T-cell (primary cell): ENCODE data around the gene TTC1. TPM values are rescaled to one million over a fixed set of nuclear protein-coding genes. Genes with fewer than 3 reads are reported as not detected.
"Not testable (repeated sequence)": the region's sequence is repeated elsewhere in the genome, so short reads cannot be mapped to it uniquely, and the experiment has no call there.

Experiments
- ATAC-seq, 4 experiments: fragments of 200-7000 bp in 3 of 4; fragments of 150-1000 bp in 1 of 4; cut with Tn5 transposase; replicated peaks in 1 of 4; 1 replicate in 3 of 4; 2 replicates in 1 of 4; pipeline ENCODE4 v1.10.0; 2021; ENCODE audit warnings: moderate library complexity in 3 of 4, mild to moderate bottlenecking in 2 of 4, moderate number of reproducible peaks in 1 of 4
- CTCF ChIA-PET, 2 donors: fragments of 300-600 bp; sonication (Branson Sonifier 250); formaldehyde crosslinking; loops; one replicate each; lab custom pipeline; 2022; ENCODE audit warnings: antibody characterized with exemption in 2 of 2; lab: Charles Lee
- POLR2A ChIA-PET, 2 donors: fragments of 300-600 bp; sonication (Branson Sonifier 250); formaldehyde crosslinking; loops; one replicate each; lab custom pipeline; 2022; ENCODE audit warnings: antibody characterized with exemption in 2 of 2; lab: Charles Lee
- DNase-seq, 35 experiments: peaks; one replicate each; pipeline versions ENCODE4 v3.0.0 to v3.0.0-alpha.2; 2013 to 2023
- H3K27ac ChIP-seq: one replicate; pipeline ENCODE4 v1.5.1; 2013; ENCODE audit warnings: low read length
- H3K27me3 ChIP-seq, 2 experiments: replicated peaks in 1 of 2; 1 replicate in 1 of 2; 2 replicates in 1 of 2; pipeline versions ENCODE4 v1.6.1 to v1.7.0; 2013; ENCODE audit warnings: low read length in 1 of 2, mixed read lengths in 1 of 2; ENCODE audit not compliant: control insufficient read depth in 2 of 2, insufficient read depth in 2 of 2; ENCODE audit errors: extremely low read depth in 1 of 2
- H3K36me3 ChIP-seq, 2 donors: 1 replicate in 1 of 2; 2 replicates in 1 of 2; pipeline versions ENCODE4 v1.6.1 to v1.7.0; 2013; ENCODE audit warnings: low read length in 1 of 2; ENCODE audit not compliant: control insufficient read depth in 2 of 2, insufficient read depth in 1 of 2; ENCODE audit errors: extremely low read depth in 1 of 2
- H3K4me1 ChIP-seq, 2 experiments: 1 replicate in 1 of 2; 2 replicates in 1 of 2; pipeline versions ENCODE4 v1.6.1 to v1.7.0; 2013; ENCODE audit warnings: low read length in 2 of 2, mixed read lengths in 1 of 2; ENCODE audit not compliant: insufficient read depth in 2 of 2, control insufficient read depth in 1 of 2; ENCODE audit errors: extremely low read depth in 1 of 2
- H3K4me3 ChIP-seq, 2 donors: 1 replicate in 1 of 2; 2 replicates in 1 of 2; pipeline versions ENCODE4 v1.5.1 to v1.7.0; 2013; ENCODE audit warnings: mild to moderate bottlenecking in 2 of 2, low read length in 1 of 2, moderate library complexity in 1 of 2; ENCODE audit not compliant: control insufficient read depth in 1 of 2; ENCODE audit errors: extremely low read depth in 1 of 2
- H3K9me3 ChIP-seq: 2 replicates; pipeline ENCODE4 v1.7.0; 2013
- H3K27ac Mint-ChIP-seq, 2 donors: one replicate each; pipeline ENCODE4 v1.8.0; 2020 to 2021; ENCODE audit warnings: mild to moderate bottlenecking in 2 of 2, mixed read lengths in 2 of 2
- H3K27me3 Mint-ChIP-seq, 2 donors: one replicate each; pipeline ENCODE4 v1.8.0; 2021 to 2022; ENCODE audit warnings: mixed read lengths in 2 of 2
- H3K36me3 Mint-ChIP-seq: one replicate; pipeline ENCODE4 v1.8.0; 2021; ENCODE audit warnings: mixed read lengths
- H3K4me1 Mint-ChIP-seq, 3 donors: one replicate each; pipeline ENCODE4 v1.8.0; 2020 to 2022; ENCODE audit warnings: mixed read lengths in 3 of 3, mild to moderate bottlenecking in 1 of 3
- H3K4me3 Mint-ChIP-seq, 3 donors: one replicate each; pipeline ENCODE4 v1.8.0; 2020 to 2022; ENCODE audit warnings: mild to moderate bottlenecking in 3 of 3, mixed read lengths in 3 of 3, moderate library complexity in 3 of 3
- H3K9me3 Mint-ChIP-seq, 3 donors: one replicate each; pipeline ENCODE4 v1.8.0; 2020 to 2022; ENCODE audit warnings: mixed read lengths in 3 of 3
- WGBS: methylation state at CpG from one replicate; pipeline ENCODE4 v1.1.5; 2013; ENCODE audit warnings: missing lambda C conversion rate; ENCODE audit not compliant: insufficient coverage; 5-methylcytosine and 5-hydroxymethylcytosine counted together
- total RNA-seq, 35 experiments: library from RNA in 6 of 35; stranded (reverse) in 6 of 35; fragments of 120-200 nt in 1 of 35; gene quantifications; one replicate each; pipeline versions ENCODE4 v1.2.1 to v1.2.4 and lab custom pipeline; 2013 to 2026

TTC1 gene
- total RNA-seq, 5 donors from 2014 or later (not counting 1 experiment from before 2014, with no cell fraction given): 25.4 to 43.6 (median 37.3) TPM

DNA sequence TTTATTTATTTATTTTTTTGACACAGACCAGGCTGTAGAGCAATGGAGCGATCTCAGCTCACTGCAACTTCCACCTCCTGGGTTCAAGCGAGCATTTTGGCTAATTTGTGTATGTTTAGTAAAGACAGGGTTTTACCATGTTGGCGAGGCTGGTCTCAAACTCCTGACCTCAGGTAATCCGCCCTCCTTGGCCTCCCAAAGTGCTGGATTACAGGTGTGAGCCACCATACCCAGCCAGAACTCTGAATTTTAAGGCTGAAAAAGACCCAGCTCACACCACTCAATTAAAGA, 43.2 kb upstream of the TTC1 start:
- H3K27ac ChIP-seq, H3K9me3 ChIP-seq, H3K4me3 ChIP-seq, H3K4me3 Mint-ChIP-seq, DNase-seq, CTCF ChIA-PET, H3K36me3 Mint-ChIP-seq, ATAC-seq, H3K27ac Mint-ChIP-seq, H3K9me3 Mint-ChIP-seq, H3K4me1 ChIP-seq, H3K36me3 ChIP-seq, H3K4me1 Mint-ChIP-seq, POLR2A ChIA-PET: not testable (repeated sequence)
- peaks cover 46 to 54% of the 10 kb centered on the region in 2 donors for H3K27me3 Mint-ChIP-seq
- WGBS: no CpG with 5 or more reads among the region's 4 CpGs
- H3K27me3 ChIP-seq: peaks cover 1 to 15% of the 10 kb centered on the region in 2 experiments

DNA sequence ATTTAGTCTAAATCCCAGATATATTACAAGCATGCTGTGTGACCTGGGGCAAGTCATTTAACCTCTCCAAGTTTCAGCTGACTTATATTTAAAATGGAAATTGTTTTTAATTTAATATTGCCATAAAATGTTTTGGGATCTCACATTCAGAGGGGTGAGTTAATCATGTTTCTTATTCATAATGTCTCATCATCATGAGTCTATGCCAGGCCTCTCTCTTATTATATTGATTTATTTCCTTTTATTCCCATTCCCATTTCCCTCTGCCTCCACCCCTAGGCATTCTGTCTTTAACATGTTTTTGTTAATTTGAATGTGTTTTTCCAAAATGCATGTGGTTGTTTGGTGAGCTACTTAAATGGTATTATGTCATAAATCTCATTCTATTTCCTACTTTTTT, 39.0 kb upstream of the TTC1 start:
- peaks cover 0 to 8% of the 10 kb centered on the region in 2 experiments for H3K4me1 ChIP-seq
- ChIA-PET CTCF (interaction anchor here in 1 of 2 donors (1.0 kb wide), 1 partner anchor 22 kb away, joined by 3 read pairs; no protein-coding TSS in a partner anchor), POLR2A (no interaction called here)
- H3K4me1 Mint-ChIP-seq: peaks cover 8 to 15% (median 11%) of the 10 kb centered on the region in 3 donors
- H3K27me3 Mint-ChIP-seq: peaks cover 75 to 81% of the 10 kb centered on the region in 2 donors
- no peak overlapping the region for H3K27ac Mint-ChIP-seq
- no peaks in the 10 kb centered on the region for H3K9me3 ChIP-seq
- no peak overlapping the region for H3K4me3 ChIP-seq
- H3K9me3 Mint-ChIP-seq: no peaks in the 10 kb centered on the region
- no peaks in the 10 kb centered on the region for H3K36me3 Mint-ChIP-seq
- H3K27ac ChIP-seq: no peak overlapping the region
- H3K4me3 Mint-ChIP-seq: no peak overlapping the region
- no peaks in the 10 kb centered on the region for H3K36me3 ChIP-seq
- H3K27me3 ChIP-seq: peaks cover 20 to 33% of the 10 kb centered on the region in 2 experiments
- ATAC-seq: no peak
- no peak for DNase-seq

DNA sequence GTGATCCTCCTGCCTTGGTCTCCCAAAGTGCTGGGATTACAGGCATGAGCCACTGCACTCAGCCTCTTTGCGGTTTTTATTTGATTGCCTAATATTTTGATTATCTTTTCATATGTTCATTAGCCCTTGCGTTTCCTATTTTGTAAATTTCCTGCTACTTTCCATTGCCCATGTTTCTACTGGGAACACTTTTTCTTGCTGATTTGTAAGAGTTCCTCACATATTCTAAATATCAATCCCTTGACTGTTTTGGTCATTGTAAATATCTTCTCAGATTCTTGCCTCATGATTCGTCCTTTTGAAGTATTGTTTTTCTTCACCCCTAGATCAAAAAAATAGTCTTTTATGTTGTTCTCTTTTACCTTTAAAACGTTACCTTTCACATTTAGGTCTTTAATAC, 37.9 kb upstream of the TTC1 start:
- H3K36me3 Mint-ChIP-seq: no peaks in the 10 kb centered on the region
- peak overlapping the region in 1 of 3 donors; percentile 58 for H3K4me3 Mint-ChIP-seq
- Histone ChIP-seq H3K4me1 (peaks cover 0 to 8% of the 10 kb centered on the region in 2 experiments), H3K9me3 (no peaks in the 10 kb centered on the region), H3K36me3 (no peaks in the 10 kb centered on the region), H3K27me3 (peaks cover 20 to 29% of the 10 kb centered on the region in 2 experiments), H3K27ac (no peak overlapping the region), H3K4me3 (no peak overlapping the region)
- WGBS: no CpG with 5 or more reads among the region's 4 CpGs
- no peak for ATAC-seq
- DNase-seq: no peak
- CTCF ChIA-PET: interaction anchor here in 1 of 2 donors (0.6 kb wide), 1 partner anchor 509 kb away, joined by 5 read pairs; no protein-coding TSS in a partner anchor
- peaks cover 71 to 75% of the 10 kb centered on the region in 2 donors for H3K27me3 Mint-ChIP-seq
- H3K27ac Mint-ChIP-seq: no peak overlapping the region
- H3K4me1 Mint-ChIP-seq: peaks cover 8 to 13% (median 11%) of the 10 kb centered on the region in 3 donors
- no peaks in the 10 kb centered on the region for H3K9me3 Mint-ChIP-seq
- POLR2A ChIA-PET: no interaction called here

DNA sequence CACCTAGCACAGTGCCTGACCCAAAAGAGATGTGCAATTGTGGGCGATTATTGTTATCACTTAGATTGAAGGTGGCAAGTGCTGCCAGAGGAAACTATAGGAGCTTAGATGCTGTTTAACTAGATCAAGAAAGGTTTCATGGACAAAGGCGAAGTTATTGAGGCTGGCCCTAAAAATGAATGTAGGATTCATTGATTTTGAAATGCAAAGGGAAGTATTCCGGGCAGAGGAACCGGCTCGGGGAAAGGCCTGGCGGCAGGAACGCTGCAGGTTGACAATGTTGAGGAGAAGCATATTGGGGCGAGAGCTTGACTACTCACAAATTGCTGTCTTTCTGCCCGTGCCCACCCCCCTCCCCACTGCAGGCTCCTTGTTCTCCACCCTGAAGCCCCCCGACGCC, 37.4 kb upstream of the TTC1 start:
- peaks cover 20 to 29% of the 10 kb centered on the region in 2 experiments for H3K27me3 ChIP-seq
- peak overlapping the region; percentile 2 to 58 (median 42) for H3K4me3 Mint-ChIP-seq
- H3K36me3 Mint-ChIP-seq: no peaks in the 10 kb centered on the region
- peaks cover 67 to 71% of the 10 kb centered on the region in 2 donors for H3K27me3 Mint-ChIP-seq
- peaks cover 0 to 8% of the 10 kb centered on the region in 2 experiments for H3K4me1 ChIP-seq
- no peak overlapping the region for H3K27ac Mint-ChIP-seq
- CTCF ChIA-PET: no interaction called here
- 50% methylated on average over 3 of the region's 11 CpGs for WGBS
- POLR2A ChIA-PET: interaction anchor here in 1 of 2 donors (0.6 kb wide), 1 partner anchor 16 kb away, joined by 7 read pairs; no protein-coding TSS in a partner anchor
- H3K36me3 ChIP-seq: no peaks in the 10 kb centered on the region
- no peak overlapping the region for H3K27ac ChIP-seq
- ATAC-seq: no peak
- H3K4me3 ChIP-seq: no peak overlapping the region
- no peaks in the 10 kb centered on the region for H3K9me3 ChIP-seq
- H3K9me3 Mint-ChIP-seq: no peaks in the 10 kb centered on the region
- peaks cover 8 to 13% (median 11%) of the 10 kb centered on the region in 3 donors for H3K4me1 Mint-ChIP-seq
- DNase-seq: no peak

DNA sequence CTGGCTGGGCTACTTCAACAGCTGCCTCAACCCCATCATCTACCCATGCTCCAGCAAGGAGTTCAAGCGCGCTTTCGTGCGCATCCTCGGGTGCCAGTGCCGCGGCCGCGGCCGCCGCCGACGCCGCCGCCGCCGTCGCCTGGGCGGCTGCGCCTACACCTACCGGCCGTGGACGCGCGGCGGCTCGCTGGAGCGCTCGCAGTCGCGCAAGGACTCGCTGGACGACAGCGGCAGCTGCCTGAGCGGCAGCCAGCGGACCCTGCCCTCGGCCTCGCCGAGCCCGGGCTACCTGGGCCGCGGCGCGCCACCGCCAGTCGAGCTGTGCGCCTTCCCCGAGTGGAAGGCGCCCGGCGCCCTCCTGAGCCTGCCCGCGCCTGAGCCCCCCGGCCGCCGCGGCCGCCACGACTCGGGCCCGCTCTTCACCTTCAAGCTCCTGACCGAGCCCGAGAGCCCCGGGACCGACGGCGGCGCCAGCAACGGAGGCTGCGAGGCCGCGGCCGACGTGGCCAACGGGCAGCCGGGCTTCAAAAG, 36.9 kb upstream of the TTC1 start:
- H3K4me1 ChIP-seq: peaks cover 0 to 8% of the 10 kb centered on the region in 2 experiments
- no peaks in the 10 kb centered on the region for H3K9me3 ChIP-seq
- Mint-ChIP-seq H3K36me3 (no peaks in the 10 kb centered on the region), H3K9me3 (no peaks in the 10 kb centered on the region), H3K27me3 (peaks cover 63 to 72% of the 10 kb centered on the region in 2 donors), H3K4me3 (peak overlapping the region in 1 of 3 donors; percentile 58), H3K4me1 (peaks cover 8 to 13% (median 11%) of the 10 kb centered on the region in 3 donors), H3K27ac (no peak overlapping the region)
- DNase-seq: no peak
- H3K36me3 ChIP-seq: no peaks in the 10 kb centered on the region
- H3K27me3 ChIP-seq: peaks cover 20 to 29% of the 10 kb centered on the region in 2 experiments
- H3K27ac ChIP-seq: no peak overlapping the region
- ChIA-PET CTCF (interaction anchor here in 1 of 2 donors (0.6 kb wide), 1 partner anchor 1285 kb away, joined by 5 read pairs; no protein-coding TSS in a partner anchor), POLR2A (interaction anchor here in 1 of 2 donors (0.6 kb wide), 1 partner anchor 15 kb away, joined by 7 read pairs; no protein-coding TSS in a partner anchor)
- no peak overlapping the region for H3K4me3 ChIP-seq
- 3% methylated on average over 71 of the region's 76 CpGs for WGBS
- ATAC-seq: no peak

DNA sequence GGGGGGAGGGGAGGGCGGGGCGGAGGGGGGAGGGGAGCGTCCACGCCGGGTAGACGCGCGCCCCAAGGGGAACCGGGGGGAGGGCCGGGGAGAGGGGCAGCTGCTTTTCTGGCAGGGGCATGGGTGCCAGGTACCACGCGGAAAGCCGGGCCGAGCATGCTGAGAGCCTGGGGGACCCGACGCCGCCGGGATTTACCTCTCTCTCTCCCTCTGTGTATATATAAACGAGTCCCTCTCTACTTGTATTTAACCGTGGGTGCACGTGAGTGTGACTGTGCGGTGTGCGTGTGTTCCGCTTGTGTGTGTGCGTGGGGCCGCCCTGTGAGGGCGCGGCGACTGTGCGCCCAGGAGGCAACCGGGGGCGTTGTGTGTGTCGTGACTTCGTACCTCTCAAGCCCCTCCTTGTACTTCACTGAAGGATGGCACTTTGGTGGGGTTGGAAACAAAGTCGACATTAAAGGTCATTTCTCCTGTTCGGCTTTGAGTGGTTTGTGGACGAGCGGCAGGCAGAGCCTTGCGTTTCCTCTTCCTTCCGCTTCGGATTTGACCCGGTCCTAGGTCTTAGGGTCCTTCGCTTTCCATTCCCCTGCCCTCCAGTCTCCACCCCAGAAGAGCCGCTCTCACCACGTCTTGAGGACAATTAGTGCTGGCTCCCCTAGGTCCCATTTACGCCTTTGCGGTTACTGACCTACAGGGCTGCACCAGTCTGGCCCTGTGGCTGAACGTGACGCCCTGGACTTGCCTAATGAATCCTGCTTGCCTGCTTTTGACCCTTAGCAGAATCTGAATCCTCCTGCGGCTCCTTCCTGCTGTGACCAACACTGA, 36.2 kb upstream of the TTC1 start:
- H3K36me3 ChIP-seq: no peaks in the 10 kb centered on the region
- CTCF ChIA-PET: interaction anchor here (0.5 to 1.2 kb wide), 3 partner anchors 19 to 1286 kb away, joined by 3 to 5 read pairs (median 3); no protein-coding TSS in a partner anchor
- H3K4me1 Mint-ChIP-seq: peaks cover 8 to 13% (median 11%) of the 10 kb centered on the region in 3 donors
- H3K27me3 ChIP-seq: peaks cover 20 to 35% of the 10 kb centered on the region in 2 experiments
- no peak overlapping the region for H3K27ac ChIP-seq
- peaks cover 58 to 67% of the 10 kb centered on the region in 2 donors for H3K27me3 Mint-ChIP-seq
- WGBS: 36% methylated on average over 16 of the region's 50 CpGs
- no peaks in the 10 kb centered on the region for H3K9me3 Mint-ChIP-seq
- no peak overlapping the region for H3K27ac Mint-ChIP-seq
- no peak overlapping the region for H3K4me3 ChIP-seq
- peak overlapping the region; percentile 60 to 70 (median 67) for H3K4me3 Mint-ChIP-seq
- no peak for ATAC-seq
- no peak for DNase-seq
- H3K36me3 Mint-ChIP-seq: no peaks in the 10 kb centered on the region
- no peaks in the 10 kb centered on the region for H3K9me3 ChIP-seq
- POLR2A ChIA-PET: no interaction called here
- H3K4me1 ChIP-seq: peaks cover 0 to 8% of the 10 kb centered on the region in 2 experiments
